Type B pancreatic cell (in vitro differentiated cells): ENCODE measurements around the gene FAU. TPM values are rescaled to one million over a fixed set of nuclear protein-coding genes. Genes with fewer than 3 reads are reported as not detected.

Source experiments
- DNase-seq: peaks from one replicate; pipeline ENCODE4 v3.0.0; 2021; ENCODE audit warnings: mixed read lengths; ENCODE audit not compliant: unreplicated experiment; ENCODE audit errors: extremely low spot score
- H3K27ac Mint-ChIP-seq: 2 replicates; pipeline ENCODE4 v1.8.0; 2021; ENCODE audit warnings: mild to moderate bottlenecking, mixed read lengths
- H3K27me3 Mint-ChIP-seq: 2 replicates; pipeline ENCODE4 v1.8.0; 2021; ENCODE audit warnings: mixed read lengths
- H3K36me3 Mint-ChIP-seq: 2 replicates; pipeline ENCODE4 v1.8.0; 2021; ENCODE audit warnings: mixed read lengths
- H3K4me1 Mint-ChIP-seq: one replicate; pipeline ENCODE4 v1.8.0; 2021; ENCODE audit warnings: mixed read lengths; ENCODE audit not compliant: unreplicated experiment
- H3K4me3 Mint-ChIP-seq: 2 replicates; pipeline ENCODE4 v1.8.0; 2021; ENCODE audit warnings: mild to moderate bottlenecking, mixed read lengths
- H3K9me3 Mint-ChIP-seq: 2 replicates; pipeline ENCODE4 v1.8.0; 2021; ENCODE audit warnings: mixed read lengths
- total RNA-seq: library from RNA; stranded (reverse); gene quantifications from 2 replicates; pipeline ENCODE4 v1.2.1, GENCODE V29; 2021; ENCODE audit warnings: low replicate concordance
- TF ChIP-seq, protein P1 (sequence below): fragments of 200-600 bp; sonication (generic); conservative IDR thresholded peaks from 2 replicates; pipeline ENCODE4 v1.5.0; 2021; ENCODE audit warnings: antibody characterized with exemption, mild to moderate bottlenecking

Gene FAU
- total RNA-seq, 1 donor from 2014 or later, result 758 TPM

GRCh38 chr11:65148657-65149056 is 26.7 kb upstream of the FAU start:
- peak overlapping the region; percentile 83 for H3K27ac Mint-ChIP-seq
- H3K4me3 Mint-ChIP-seq, result peak overlapping the region; percentile 34
- no peaks in the 10 kb centered on the region for H3K9me3 Mint-ChIP-seq
- DNase-seq, result no peak
- H3K27me3 Mint-ChIP-seq, result peaks cover 12% of the 10 kb centered on the region
- H3K36me3 Mint-ChIP-seq, result no peaks in the 10 kb centered on the region
- TF ChIP-seq, protein P1, sequence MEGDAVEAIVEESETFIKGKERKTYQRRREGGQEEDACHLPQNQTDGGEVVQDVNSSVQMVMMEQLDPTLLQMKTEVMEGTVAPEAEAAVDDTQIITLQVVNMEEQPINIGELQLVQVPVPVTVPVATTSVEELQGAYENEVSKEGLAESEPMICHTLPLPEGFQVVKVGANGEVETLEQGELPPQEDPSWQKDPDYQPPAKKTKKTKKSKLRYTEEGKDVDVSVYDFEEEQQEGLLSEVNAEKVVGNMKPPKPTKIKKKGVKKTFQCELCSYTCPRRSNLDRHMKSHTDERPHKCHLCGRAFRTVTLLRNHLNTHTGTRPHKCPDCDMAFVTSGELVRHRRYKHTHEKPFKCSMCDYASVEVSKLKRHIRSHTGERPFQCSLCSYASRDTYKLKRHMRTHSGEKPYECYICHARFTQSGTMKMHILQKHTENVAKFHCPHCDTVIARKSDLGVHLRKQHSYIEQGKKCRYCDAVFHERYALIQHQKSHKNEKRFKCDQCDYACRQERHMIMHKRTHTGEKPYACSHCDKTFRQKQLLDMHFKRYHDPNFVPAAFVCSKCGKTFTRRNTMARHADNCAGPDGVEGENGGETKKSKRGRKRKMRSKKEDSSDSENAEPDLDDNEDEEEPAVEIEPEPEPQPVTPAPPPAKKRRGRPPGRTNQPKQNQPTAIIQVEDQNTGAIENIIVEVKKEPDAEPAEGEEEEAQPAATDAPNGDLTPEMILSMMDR, result no peak
- peaks cover 12% of the 10 kb centered on the region for H3K4me1 Mint-ChIP-seq

- peaks cover 12% of the 10 kb centered on the region for H3K4me1 Mint-ChIP-seq
- TF ChIP-seq, protein P1, result no peak
- H3K27me3 Mint-ChIP-seq, result peaks cover 11% of the 10 kb centered on the region
- H3K4me3 Mint-ChIP-seq, result no peak overlapping the region
- H3K36me3 Mint-ChIP-seq, result no peaks in the 10 kb centered on the region
- no peaks in the 10 kb centered on the region for H3K9me3 Mint-ChIP-seq
- no peak for DNase-seq
- no peak overlapping the region for H3K27ac Mint-ChIP-seq
These were observed 25.6 kb upstream of the FAU start for GRCh38 chr11:65147352-65148075.

DNA sequence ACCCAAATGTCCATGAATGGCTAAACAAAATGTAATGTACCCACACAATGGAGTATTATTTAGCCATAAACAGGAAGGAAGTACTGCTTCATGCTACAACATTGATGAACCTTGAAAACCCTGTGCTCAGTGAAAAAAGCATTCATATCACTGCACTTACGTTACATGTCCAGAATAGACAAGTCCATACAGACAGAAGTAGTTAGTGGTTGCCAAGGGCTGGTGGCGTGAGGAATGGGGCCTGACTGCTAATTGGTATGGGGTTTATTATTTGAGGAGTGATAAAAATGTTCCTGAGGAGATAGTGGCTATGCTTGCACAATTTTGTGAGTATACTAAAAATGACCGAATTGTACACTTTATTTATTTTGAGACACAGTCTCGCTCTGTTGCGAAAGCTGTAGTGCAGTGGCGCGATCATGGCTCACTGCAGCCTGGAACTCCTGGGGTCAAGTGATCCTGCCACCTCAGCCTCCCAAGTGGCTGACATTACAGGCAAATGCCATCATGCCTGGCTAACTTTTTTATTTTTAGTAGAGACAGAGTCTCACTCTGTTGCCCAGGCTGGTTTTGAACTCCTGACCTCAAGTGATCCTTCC is 20.1 kb upstream of the FAU start:
- no peaks in the 10 kb centered on the region for H3K9me3 Mint-ChIP-seq
- no peaks in the 10 kb centered on the region for H3K4me1 Mint-ChIP-seq

GRCh38 chr11:65136515-65137096 is 14.7 kb upstream of the FAU start:
- no peak for DNase-seq
- H3K36me3 Mint-ChIP-seq, result no peaks in the 10 kb centered on the region
- H3K27ac Mint-ChIP-seq, result peak overlapping the region; percentile 85
- peak overlapping the region; percentile 80 for H3K4me3 Mint-ChIP-seq
- TF ChIP-seq, protein P1, result no peak
- H3K4me1 Mint-ChIP-seq, result peaks cover 22% of the 10 kb centered on the region
- H3K9me3 Mint-ChIP-seq, result no peaks in the 10 kb centered on the region
- peaks cover 16% of the 10 kb centered on the region for H3K27me3 Mint-ChIP-seq

More for the DNA sequence above, 20.1 kb upstream of the FAU start:
- Mint-ChIP-seq H3K36me3 (no peaks in the 10 kb centered on the region), H3K27me3 (peaks cover 26% of the 10 kb centered on the region), H3K27ac (no peak overlapping the region), H3K4me3 (no peak overlapping the region)
- TF ChIP-seq, protein P1, result no peak
- DNase-seq, result no peak

DNA sequence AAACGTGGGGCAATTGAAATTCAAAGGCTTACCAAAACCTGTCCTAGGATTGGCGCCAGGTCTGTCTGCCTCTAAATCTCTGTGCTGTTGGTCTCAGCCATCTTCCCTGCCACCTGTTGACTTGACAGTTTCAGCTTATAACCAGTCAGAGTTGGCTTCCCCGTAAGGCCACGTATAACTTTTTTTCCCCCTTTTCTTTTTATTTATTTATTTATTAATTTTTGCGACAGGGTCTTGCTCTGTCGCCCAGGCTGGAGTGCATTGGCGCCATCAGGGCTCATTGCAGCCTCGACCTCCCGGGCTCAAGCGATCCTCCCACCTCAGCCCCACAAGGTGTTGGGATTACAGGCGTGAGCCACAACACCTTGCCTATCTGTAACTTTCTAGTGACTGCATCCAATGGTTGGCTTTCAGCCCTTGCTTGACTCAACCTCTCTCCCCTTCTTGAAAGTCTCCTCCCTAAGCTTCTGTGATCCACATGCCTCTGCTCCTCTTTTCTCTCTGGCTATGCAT is 13.8 kb upstream of the FAU start:
- TF ChIP-seq, protein P1, result no peak
- peak overlapping the region; percentile 100 for H3K27ac Mint-ChIP-seq
- peaks cover 7% of the 10 kb centered on the region for H3K27me3 Mint-ChIP-seq
- H3K36me3 Mint-ChIP-seq, result no peaks in the 10 kb centered on the region
- H3K4me3 Mint-ChIP-seq, result peak overlapping the region; percentile 97
- H3K9me3 Mint-ChIP-seq, result no peaks in the 10 kb centered on the region
- peaks cover 22% of the 10 kb centered on the region for H3K4me1 Mint-ChIP-seq
- no peak for DNase-seq
